ENCODE results near the gene MAN1C1.

The MAN1C1 gene

DNA sequence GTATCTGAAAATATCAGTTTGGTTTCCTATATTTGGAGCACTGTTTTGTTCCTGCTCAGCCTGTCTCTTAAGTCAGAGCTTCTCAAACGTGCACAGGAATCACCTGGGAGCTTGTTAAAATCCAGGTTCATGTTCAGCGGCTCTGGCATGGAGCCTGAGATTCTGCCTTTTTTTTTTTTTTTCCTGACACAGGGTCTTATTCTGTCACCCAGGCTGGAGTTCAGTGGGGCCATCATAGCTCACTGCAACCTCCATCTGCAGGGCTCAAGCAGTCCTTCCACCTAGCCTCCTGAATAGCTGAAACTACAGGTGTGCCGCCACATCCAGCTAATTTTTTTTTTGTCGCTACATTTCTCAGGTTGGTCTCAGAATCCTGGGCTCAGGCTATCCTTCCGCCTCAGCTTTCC, 171.2 kb downstream of the MAN1C1 start:
- DNase-seq, result no peak

DNA sequence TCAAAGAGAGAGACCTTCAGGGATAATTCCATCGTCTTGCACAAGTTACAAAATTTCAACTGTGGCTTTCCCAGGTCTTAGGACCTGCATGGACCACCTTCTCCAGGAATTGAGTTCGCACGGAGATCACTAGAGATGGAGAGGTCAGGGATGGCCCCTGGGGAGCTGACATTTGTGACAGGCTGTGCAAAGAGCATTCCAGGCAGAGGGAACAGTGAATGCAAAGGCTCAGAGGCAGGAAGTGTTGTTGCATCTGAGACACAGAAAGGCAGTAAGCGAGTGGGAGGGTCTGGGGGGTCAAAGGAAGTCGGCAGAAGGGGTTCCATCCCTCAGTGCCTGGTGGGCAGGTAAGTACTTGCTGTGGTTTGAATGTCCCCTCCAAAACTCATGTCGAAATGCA, 173.9 kb downstream of the MAN1C1 start:
- DNase-seq, result no peak

DNA sequence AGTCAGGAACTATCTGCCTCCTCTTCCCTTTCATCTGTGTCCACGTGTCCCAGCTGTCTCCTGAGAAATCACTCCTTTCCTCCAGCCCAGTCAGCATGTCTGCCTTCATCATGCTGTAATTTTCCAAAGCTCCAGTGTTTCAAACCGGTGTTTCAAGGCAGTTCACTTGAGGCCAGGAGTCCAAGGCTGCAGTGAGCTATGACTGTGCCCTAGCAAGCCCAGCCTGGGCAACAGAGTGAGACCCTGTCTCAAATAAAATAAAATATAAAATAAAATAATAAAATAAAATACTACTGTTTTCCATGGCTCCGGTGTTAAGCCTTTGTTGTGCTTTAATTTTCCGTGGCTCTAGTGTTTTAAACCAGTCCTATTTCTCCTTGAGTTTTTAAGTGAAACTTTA, 175.5 kb downstream of the MAN1C1 start:
- DNase-seq, result no peak

DNA sequence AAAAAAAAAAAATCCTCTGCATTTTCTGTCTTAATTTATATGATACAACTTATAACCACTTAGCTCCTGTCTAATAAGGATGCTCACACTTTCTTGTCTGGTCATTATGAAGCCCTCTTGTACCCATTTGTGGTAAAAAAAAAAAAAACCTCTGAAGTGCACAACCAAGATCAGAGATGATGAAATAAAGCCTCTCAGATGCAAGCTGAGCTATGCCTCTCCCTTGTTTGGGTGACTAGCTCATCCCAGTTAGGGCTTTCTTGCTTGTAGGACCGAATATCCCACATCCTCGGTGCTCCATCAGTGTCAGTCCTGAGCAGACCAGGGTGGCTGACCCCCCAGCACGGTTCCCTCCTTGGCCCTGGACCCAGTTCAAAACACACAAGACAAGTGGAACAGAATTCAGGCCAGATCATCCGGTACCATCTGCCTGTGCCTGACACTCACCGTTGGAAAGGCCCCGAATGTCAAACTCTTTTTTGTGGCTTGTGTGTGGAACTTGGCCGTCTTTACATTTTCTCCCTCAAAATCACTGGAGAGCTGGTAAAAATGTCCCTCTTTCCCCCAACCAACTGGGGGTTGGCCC, 177.1 kb downstream of the MAN1C1 start:
- no peak for DNase-seq

DNA sequence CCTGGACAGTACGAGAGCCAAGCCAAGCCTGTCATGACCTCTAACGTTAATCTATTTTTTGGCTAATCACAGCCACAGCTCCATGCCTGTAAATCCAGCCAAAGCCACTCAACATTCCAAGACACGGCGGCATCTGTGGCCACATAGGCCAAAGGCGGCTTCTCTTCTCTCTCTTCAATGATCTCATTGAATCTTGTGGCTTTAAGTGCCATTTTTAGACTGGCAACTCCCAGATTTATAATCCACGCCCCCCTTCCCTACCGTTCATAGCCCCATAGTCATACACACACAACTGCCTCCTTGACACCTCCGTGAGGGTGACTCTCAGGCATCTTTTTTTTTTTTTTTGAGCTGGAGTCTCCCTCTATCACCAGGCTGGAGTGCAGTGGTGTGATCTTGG, 177.7 kb downstream of the MAN1C1 start:
- DNase-seq, result no peak

DNA sequence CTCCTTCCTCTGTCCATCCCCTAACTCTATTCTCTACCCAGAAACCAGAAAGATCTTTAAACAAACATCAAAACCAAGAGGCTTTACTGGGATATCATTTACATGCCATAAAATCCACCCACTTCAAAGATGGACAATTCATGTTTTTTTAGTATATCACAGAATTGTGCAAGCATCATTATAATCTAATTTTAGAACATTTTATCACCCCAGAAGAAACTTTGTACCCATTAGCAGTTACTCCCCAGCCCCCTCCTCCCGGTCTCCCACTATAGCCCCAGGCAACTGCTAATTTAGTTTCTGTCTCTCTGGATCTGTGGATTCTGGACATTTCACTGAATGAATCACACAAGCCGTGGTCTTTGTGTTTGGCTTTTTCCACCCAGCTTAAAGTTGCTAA, 178.6 kb downstream of the MAN1C1 start:
- no peak for DNase-seq

DNA sequence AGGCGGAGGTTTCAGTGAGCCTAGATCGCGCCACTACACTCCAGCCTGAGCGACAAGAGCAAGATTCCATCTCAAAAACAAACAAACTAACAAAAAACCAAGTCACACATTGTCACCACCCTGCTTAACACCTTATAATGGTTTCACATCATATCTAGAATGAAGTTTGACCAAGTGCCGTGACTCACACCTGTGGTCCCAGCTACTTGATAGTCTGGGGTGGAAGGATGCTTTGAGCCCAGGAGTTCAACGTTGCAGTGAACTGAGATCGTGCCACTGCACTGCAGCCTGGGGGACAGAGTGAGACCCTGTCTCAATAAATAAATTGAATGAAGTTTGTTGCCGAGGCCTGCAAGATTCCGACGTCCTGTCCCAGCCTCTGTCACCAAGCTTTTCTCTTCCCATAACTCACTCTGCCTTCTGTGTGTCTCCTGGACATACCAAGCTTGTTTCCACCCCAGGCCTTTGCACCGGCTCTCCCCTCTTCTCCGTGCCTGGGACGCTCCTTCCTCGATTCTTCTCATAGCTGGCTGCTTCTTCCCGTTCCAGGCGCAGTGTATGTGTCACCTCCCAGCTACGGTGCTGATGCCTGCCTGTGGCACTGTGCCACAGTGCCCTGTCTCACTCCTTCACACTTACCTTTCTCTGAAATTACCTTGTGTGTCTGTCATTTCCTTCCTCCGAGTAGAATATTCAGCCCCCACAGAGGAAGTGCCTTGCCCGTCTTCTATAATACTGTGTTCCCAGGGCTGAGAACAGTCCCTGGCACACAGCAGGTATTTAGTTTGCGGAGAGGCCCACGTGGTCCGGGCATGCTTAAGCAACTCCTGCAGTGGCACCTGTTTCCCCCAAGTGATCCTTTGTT, 179.6 kb downstream of the MAN1C1 start:
- DNase-seq, result no peak

DNA sequence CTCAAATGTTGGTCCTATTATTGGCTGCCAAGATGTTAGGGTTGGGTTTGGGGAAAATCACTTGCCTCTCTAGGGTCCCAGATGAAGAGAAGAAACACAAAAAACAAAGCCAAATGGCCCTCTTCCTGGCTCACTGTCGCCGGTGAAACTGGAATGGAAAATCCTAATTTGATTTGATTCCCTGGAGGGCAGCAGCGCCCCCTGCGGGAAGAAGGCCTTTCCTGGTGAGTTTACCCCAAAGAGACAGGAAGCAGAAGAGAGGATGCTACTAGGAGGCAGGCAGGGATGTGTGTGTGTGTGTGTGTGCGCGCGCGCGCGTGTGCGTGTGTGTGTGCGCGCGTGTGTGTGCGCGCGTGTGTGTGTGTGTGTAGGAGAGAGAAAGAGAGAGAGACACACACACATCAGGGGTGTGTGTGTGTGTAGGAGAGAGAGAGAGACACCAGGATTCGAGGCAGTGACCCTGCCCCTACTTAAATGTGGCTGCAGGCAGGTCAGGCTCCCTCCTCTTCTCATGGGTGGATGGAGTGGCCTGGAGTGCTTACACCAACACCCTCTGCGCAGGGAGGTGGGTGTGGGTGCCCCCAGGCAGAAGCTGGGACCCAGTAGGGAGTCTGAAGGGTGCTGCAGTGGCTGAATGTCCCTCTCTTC, 180.3 kb downstream of the MAN1C1 start:
- peak; percentile 15 for DNase-seq

DNA sequence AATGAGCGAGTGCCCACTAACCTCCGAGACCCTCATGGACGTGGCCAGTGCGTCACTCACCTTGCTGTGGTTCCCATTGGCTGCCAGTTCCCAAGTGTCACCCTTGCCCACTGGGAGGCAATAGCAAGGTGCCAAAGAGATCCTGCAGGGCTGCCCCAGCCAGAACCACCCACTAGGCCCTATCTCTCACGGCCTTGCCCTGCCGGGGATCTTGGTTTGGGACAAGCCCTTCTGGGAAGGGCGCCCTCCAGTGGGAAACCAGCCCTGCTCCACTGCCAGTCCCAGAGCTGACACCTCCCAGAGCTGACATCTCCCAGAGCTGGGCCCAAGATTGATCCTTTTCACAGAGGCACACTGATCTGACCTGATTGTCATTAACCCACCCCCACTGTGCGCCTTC, 181.3 kb downstream of the MAN1C1 start:
- DNase-seq, result no peak

DNA sequence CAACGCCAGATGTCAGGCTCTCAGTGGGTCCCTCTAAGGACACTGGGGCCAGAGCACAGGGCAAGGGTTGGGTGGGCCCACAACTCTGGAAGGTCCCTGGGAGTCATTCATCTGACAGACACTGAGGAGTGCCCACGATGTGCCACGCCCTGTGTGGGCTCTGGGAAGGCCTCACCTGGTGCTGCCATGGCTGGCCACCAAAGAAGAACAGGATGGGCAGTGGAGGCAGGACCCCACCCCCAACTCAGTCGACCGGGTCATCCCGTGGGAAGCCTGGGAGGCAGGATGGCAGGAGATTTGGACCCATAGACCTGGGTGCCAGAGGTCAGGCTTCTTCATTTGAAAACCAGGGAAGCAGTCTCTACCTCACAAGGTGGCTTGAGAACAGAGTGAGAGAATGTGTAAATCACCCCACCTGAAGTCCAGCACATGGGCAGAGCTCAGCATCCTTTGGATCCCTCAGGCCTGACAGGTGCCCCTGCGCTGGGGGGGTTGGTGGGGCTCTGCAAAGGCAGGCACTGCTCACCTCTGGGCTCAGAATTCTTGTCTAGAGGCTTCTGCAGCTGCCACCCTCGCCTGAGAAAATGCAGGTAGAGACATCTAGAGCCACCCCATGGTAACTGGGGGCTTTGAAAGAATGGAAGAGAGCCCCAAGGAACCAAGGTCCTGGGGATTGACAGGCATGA, 182.2 kb downstream of the MAN1C1 start:
- no peak for DNase-seq

DNA sequence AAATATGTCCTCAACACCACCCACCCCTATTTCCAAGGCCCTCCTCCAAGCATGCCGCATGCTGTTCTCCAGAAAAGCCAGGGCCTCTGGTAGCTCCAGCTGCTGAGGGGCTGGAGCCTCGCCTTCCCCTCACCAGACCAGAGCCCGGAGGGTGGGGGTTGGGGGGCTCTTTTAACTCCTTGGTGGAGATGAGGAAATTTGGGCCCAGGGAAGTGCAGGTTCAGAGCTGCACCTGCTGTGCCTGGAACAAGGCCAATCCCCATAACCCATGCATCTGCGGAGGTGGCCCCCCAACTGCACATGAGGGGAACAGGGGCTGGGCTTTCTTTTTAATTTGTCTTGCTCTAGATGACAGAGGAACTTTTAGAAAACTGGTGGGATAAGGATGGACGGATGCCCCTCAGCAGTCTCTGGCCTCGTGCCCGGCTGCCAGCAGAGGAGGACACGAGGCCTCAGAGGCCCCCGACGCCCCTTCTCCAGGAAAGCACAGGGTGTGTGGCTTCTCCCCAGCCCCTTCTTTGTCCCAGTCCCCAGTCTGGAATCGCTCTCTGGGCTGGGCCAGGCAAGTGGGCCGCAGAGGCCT, 182.9 kb downstream of the MAN1C1 start:
- DNase-seq, result no peak

DNA sequence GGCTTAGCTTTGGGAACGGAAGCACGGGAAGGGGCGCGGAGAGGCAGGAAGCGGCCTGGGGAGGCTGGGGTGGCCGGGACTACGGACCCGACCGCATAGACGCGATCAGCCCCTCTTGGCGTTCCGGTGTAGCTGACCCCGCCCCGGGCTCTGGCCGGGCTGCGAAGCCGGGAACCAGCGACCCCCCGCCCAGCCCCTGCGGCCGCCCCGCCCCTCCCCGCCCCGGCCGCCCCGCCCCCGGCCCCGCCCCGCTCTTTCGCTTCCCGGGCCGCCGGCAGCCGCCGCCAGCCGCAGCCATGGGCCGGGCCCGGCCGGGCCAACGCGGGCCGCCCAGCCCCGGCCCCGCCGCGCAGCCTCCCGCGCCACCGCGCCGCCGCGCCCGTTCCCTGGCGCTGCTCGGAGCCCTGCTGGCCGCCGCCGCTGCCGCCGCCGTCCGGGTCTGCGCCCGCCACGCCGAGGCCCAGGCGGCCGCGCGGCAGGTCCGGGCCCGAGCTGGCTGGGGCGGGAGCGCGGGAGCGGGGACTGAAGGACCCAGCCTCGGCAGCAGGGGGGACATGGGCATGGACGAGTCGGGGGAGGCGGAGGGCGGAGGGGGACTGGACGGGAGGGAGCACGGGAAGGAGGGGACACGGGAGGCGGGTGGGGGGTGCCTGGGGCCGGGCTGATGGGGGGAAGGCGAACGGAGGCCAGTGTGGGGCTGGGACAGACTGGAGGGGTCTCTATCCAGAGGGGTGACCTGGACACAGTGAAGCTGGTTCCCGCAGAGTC, 183.5 kb downstream of the MAN1C1 start, which contains the start of gene SELENON:
Gene SELENON (plus strand): TSS at position 259 of the 768 bp plus-strand sequence. CDS start 38 bp downstream, at position 297.
- no peak for DNase-seq

DNA sequence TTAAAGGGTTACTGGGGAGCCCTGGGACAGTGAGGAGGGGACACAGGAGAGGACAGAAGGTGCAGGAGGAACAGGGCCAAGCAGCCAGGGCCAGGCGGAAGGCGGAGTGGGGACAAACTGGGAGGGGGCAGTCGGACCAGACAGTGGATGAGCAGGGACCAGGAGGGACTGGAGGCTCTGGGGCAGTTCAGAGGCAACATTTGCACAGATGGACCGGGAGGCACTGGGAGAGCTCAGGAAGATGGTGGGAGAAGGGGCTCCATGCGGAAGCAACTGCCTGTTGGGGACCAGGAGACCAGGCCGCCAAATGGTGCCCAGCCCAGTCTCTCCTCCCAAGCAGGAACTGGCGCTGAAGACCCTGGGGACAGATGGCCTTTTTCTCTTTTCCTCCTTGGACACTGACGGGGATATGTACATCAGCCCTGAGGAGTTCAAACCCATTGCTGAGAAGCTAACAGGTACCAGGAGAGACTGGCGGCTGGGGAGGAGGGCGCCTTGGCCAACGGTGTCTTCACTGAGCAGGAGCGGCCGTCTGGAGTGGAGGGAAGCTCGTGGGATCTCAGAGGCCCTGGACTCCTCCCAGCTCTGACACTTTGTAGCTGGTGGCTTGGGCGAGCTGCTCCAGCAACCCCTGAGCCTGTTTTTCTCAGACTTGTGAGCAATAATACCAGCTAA, 184.2 kb downstream of the MAN1C1 start:
- DNase-seq, result no peak

DNA sequence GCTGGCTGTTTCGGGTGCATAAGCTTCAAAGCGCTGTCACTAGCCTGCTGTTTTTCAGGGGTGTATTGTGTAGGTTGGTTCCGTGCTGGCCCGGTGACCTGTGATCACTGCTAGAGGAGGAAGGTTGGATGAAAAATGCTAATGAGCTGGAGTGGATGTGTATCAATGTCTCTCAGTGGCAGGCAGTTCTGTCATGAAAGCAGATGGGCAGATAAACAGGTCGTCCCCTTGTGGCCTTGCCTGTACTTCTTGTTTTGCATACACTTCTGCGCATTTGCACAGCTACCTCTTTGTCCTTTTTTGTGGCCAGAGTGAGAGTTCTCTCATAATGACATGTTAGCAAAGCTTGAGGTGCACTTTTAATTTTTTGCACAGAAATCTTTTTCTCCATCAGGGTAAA, 186.3 kb downstream of the MAN1C1 start:
- DNase-seq, result no peak

DNA sequence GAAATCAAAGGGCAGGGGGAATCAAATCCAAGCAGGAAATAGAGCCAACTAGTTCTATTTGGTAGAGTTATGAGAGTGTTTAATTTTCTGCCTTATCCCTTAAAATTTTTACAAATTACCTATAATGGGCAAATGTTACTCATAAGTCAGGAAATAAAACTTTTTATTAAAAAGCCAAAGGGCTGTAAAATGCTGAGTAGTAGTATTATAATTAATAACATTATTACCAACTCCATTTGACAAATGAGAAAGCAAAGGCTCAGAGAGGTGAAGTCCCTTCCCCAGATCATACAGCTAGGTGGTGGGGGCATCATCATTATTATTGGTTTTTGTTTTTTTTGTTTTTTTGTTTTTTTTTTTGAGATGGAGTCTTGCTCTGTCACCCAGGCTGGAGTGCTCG, 186.8 kb downstream of the MAN1C1 start:
- no peak for DNase-seq

DNA sequence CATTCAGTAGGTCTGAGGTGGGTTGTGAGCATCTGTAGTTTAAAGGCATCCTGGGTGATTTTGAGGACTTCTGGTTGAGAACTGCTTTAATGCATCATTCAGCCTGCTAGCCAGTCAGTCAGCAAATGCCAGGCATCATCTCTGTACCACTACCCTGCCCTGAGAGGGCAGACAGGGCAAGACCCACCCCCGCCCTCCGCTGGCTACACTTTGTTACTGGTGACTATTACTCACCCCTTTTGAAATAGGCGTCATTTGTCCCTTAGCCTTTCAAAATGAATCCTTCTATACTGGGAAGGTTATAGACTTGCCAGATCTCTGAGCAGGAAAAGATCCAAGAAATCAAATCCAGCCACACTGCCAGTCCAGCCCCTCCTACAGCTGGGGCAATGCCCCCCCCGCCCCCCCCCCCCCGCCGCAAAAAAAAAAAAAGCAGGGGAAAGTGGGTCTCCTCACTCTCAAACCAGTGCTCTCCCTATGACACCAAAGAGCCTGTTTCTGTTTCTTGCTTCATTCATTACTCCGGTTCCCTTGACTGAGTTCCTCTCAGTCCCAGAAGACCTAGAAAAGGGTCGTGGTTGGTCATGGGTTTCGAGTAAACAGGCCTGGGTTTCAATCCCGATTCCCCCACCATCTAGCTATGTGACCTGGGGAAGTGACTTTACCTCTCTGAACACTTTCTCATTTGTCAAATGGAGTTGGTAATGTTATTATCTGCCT, 187.8 kb downstream of the MAN1C1 start:
- DNase-seq, result no peak

DNA sequence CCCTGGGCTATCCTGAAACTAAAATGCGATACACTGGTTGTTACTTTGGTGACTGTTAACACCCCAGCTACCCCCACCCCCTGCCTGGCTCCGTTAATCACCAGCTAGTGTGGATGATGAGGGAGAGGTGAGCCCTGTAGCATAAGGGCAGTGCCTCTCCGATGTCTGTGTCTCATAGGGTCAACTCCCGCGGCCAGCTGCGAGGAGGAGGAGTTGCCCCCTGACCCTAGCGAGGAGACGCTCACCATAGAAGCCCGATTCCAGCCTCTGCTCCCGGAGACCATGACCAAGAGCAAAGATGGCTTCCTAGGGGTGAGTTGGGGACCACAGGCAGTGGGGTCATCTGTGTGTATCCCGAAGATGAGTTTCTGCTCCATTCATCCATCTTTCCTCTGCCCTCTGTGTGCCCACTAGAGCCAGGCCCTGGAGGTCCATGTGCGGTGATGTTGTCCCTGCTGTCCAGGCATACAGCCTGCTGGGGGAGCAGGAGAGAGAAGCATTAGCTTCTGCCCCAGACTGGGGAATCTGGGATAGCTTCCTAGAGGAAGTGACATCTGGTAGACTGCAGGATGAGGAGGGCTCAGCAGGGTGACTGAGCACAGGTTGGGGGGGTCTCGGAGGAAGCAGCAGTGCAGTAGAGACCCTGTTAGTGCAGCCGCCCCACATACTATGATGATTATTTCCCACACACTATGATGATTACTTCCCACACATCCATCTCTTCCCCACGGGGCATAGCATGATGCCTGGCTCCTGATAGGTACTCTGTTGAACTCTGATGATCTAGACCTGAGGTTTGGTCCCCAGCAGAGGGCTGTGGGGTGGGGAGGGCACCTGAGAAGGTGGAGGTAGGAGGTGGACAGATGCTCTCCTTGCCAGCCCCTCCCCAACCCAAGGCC, 188.6 kb downstream of the MAN1C1 start:
- DNase-seq, result no peak

DNA sequence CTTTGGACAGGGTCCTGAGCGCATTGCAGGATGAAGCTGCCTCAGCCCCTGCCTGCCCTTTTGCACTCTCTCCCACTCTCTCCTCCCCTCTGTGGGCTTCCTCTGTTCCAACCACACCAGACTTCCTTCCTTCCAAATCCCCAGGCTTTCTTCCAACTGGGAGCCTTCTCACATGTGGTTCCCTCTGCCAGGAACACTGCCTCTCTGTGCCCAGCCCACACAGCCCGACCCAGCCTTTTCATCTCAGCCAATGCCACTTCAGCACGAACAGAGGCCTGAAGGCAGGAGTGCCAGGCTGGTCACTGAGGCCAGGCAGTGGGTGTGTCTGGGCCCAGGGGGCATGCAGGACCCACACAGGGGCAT, 189.3 kb downstream of the MAN1C1 start:
- no peak for DNase-seq

DNA sequence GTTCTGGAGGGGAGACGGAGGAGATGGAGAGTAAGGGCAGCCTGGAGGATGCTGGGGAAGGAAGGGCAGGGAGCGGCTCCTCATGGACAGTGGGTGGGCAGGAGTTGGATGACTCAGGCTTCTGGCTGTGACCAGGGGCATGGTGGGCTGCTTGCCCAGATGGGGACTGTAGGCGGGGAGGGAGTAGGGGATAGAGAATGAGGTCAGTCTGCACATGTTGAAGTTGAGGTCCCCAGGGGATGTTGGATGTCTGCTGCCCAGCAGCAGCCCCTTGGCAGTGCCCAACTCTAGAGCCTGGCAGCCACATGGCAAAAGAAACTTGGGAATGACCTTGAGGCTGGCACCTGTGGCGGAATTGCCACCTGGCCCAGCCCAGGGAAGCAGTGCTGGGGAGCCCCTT, 189.8 kb downstream of the MAN1C1 start:
- no peak for DNase-seq
